Left ventricle myocardium inferior (tissue), 1 donor: Measurements from ENCODE around the gene RAD51AP1. TPM values are rescaled to one million over a fixed set of nuclear protein-coding genes. Genes with fewer than 3 reads are reported as not detected.
"Not testable (repeated sequence)": the region's sequence is repeated elsewhere in the genome, so short reads cannot be mapped to it uniquely, and the experiment has no call there.

Experiments used
- DNase-seq: peaks from one replicate; pipeline ENCODE4 v3.0.0-alpha.2; 2020
- H3K27ac ChIP-seq: fragments of 200-600 bp; replicated peaks from 2 replicates; pipeline ENCODE4 v1.8.0; 2021
- H3K27me3 ChIP-seq: fragments of 200-600 bp; 2 replicates; pipeline ENCODE4 v1.8.0; 2021; ENCODE audit warnings: low read depth
- H3K36me3 ChIP-seq: fragments of 200-600 bp; 2 replicates; pipeline ENCODE4 v1.8.0; 2021
- H3K4me1 ChIP-seq: fragments of 200-600 bp; 2 replicates; pipeline ENCODE4 v1.8.0; 2021
- H3K4me3 ChIP-seq: fragments of 200-600 bp; 2 replicates; pipeline ENCODE4 v1.8.0; 2021; ENCODE audit warnings: mild to moderate bottlenecking, moderate library complexity
- H3K9me3 ChIP-seq: fragments of 200-600 bp; replicated peaks from 2 replicates; pipeline ENCODE4 v1.8.0; 2021
- CTCF ChIP-seq: fragments of 200-600 bp; IDR thresholded peaks from 2 replicates; pipeline ENCODE4 v1.8.0; 2021; ENCODE audit warnings: antibody characterized with exemption, mild to moderate bottlenecking, borderline replicate concordance
- intact Hi-C: fragments of 100-400 bp; cut with micrococcal nuclease; formaldehyde crosslinking; loops from one replicate; pipeline ENCODE4 v1.11.0; 2022
- total RNA-seq: library from RNA; stranded (reverse); fragmentation: NEBNext Ultra II Directional; extraction: Animal tissue kit (Norgen Biotek cat#: 25700); gene quantifications from one replicate; pipeline ENCODE4 v1.2.1, GENCODE V29; 2021
- donor health status: DM: no; HTN: yes; CAD: no; lungs with severe emphysema.

RAD51AP1 gene
- total RNA-seq, 1 donor from 2014 or later = 1.2 TPM

GRCh38 chr12:4505376-4505986, 33.2 kb upstream of the RAD51AP1 start:
- peaks cover 37% of the 10 kb centered on the region for H3K36me3 ChIP-seq
- no peaks in the 10 kb centered on the region for H3K9me3 ChIP-seq
- no peaks in the 10 kb centered on the region for H3K27me3 ChIP-seq
- DNase-seq = no peak
- TF ChIP-seq CTCF = no peak
- peaks cover 5% of the 10 kb centered on the region for H3K4me1 ChIP-seq
- intact Hi-C loops = no loop called here
- no peak overlapping the region for H3K27ac ChIP-seq
- no peak overlapping the region for H3K4me3 ChIP-seq

GRCh38 chr12:4506430-4506829, 32.3 kb upstream of the RAD51AP1 start:
- no peak overlapping the region for H3K27ac ChIP-seq
- H3K4me1 ChIP-seq = peaks cover 5% of the 10 kb centered on the region
- H3K4me3 ChIP-seq = no peak overlapping the region
- H3K36me3 ChIP-seq = peaks cover 32% of the 10 kb centered on the region
- no peak for TF ChIP-seq CTCF
- no peak for DNase-seq
- intact Hi-C loops = no loop called here
- H3K9me3 ChIP-seq = no peaks in the 10 kb centered on the region
- H3K27me3 ChIP-seq = no peaks in the 10 kb centered on the region

- DNase-seq = no peak
- Histone ChIP-seq H3K27me3 (no peaks in the 10 kb centered on the region), H3K4me3 (no peak overlapping the region), H3K27ac (no peak overlapping the region), H3K36me3 (peaks cover 32% of the 10 kb centered on the region), H3K9me3 (no peaks in the 10 kb centered on the region), H3K4me1 (peaks cover 5% of the 10 kb centered on the region)
- intact Hi-C loops = no loop called here
- TF ChIP-seq CTCF = no peak
Observed at GRCh38 chr12:4506870-4507269, 31.8 kb upstream of the RAD51AP1 start.

GRCh38 chr12:4508503-4508902, 30.2 kb upstream of the RAD51AP1 start:
- H3K9me3 ChIP-seq, DNase-seq, H3K4me3 ChIP-seq, H3K4me1 ChIP-seq, H3K27me3 ChIP-seq, intact Hi-C loops, H3K27ac ChIP-seq: not testable (repeated sequence)
- peaks cover 30% of the 10 kb centered on the region for H3K36me3 ChIP-seq

- H3K27ac ChIP-seq, DNase-seq, H3K9me3 ChIP-seq, H3K4me3 ChIP-seq, H3K27me3 ChIP-seq, intact Hi-C loops, H3K4me1 ChIP-seq: not testable (repeated sequence)
- peaks cover 23% of the 10 kb centered on the region for H3K36me3 ChIP-seq
Observed at GRCh38 chr12:4509269-4509668, 29.4 kb upstream of the RAD51AP1 start.

GRCh38 chr12:4518106-4518728, 20.5 kb upstream of the RAD51AP1 start:
- Histone ChIP-seq H3K4me1 (no peaks in the 10 kb centered on the region), H3K4me3 (no peak overlapping the region), H3K9me3 (no peaks in the 10 kb centered on the region), H3K27me3 (no peaks in the 10 kb centered on the region), H3K27ac (no peak overlapping the region), H3K36me3 (peaks cover 64% of the 10 kb centered on the region)
- no peak for TF ChIP-seq CTCF
- intact Hi-C loops = no loop called here
- DNase-seq = no peak

- H3K4me3 ChIP-seq, H3K9me3 ChIP-seq, H3K27ac ChIP-seq, H3K4me1 ChIP-seq, H3K27me3 ChIP-seq, DNase-seq, intact Hi-C loops: not testable (repeated sequence)
- peaks cover 58% of the 10 kb centered on the region for H3K36me3 ChIP-seq
Observed at GRCh38 chr12:4523443-4523842, 15.2 kb upstream of the RAD51AP1 start.
